NCI-H2227 treated with DMSO at 0.1 percent for 48 hours (cell line): ENCODE results near the gene PUS10.

Source experiments
- DNase-seq: peaks from one replicate; lab custom pipeline; 2025; lab: John Stamatoyannopoulos, UW

The PUS10 gene

GRCh38 chr2:60966507-60967405 is 51.3 kb downstream of the PUS10 start:
- no peak for DNase-seq

GRCh38 chr2:60965499-60965785 is 52.6 kb downstream of the PUS10 start:
- DNase-seq: no peak

GRCh38 chr2:60964651-60965498 is 53.2 kb downstream of the PUS10 start:
- DNase-seq: no peak

GRCh38 chr2:60963190-60963589 is 54.9 kb downstream of the PUS10 start:
- DNase-seq: no peak

- no peak for DNase-seq
Observed at GRCh38 chr2:60962528-60962927, 55.5 kb downstream of the PUS10 start.

- DNase-seq: no peak
Observed at GRCh38 chr2:60961457-60961856, 56.6 kb downstream of the PUS10 start.

GRCh38 chr2:60960706-60961105 is 57.3 kb downstream of the PUS10 start:
- no peak for DNase-seq

GRCh38 chr2:60959501-60959900 is 58.6 kb downstream of the PUS10 start:
- no peak for DNase-seq

GRCh38 chr2:60958800-60959199 is 59.3 kb downstream of the PUS10 start:
- no peak for DNase-seq

GRCh38 chr2:60958361-60958760 is 59.7 kb downstream of the PUS10 start:
- no peak for DNase-seq

GRCh38 chr2:60957643-60958042 is 60.4 kb downstream of the PUS10 start:
- DNase-seq: no peak

GRCh38 chr2:60957224-60957623 is 60.8 kb downstream of the PUS10 start:
- DNase-seq: no peak

GRCh38 chr2:60954139-60954538 is 63.9 kb downstream of the PUS10 start:
- no peak for DNase-seq

GRCh38 chr2:60948926-60949579 is 69.0 kb downstream of the PUS10 start:
- DNase-seq: no peak

- DNase-seq: no peak
Observed at GRCh38 chr2:60948161-60948560, 69.9 kb downstream of the PUS10 start.

- DNase-seq: no peak
Observed at GRCh38 chr2:60947056-60947455, 71.0 kb downstream of the PUS10 start.

GRCh38 chr2:60945341-60945740 is 72.7 kb downstream of the PUS10 start:
- no peak for DNase-seq

GRCh38 chr2:60939622-60940021 is 78.4 kb downstream of the PUS10 start:
- DNase-seq: no peak

- no peak for DNase-seq
Observed at GRCh38 chr2:60938301-60938700, 79.8 kb downstream of the PUS10 start.

- DNase-seq: no peak
Observed at GRCh38 chr2:60936757-60937156, 81.3 kb downstream of the PUS10 start.

GRCh38 chr2:60934165-60934722 is 83.8 kb downstream of the PUS10 start:
- no peak for DNase-seq

- no peak for DNase-seq
Observed at GRCh38 chr2:60932954-60933353, 85.1 kb downstream of the PUS10 start.
